H1 (cell line): Measurements from ENCODE around the gene SGMS1. TPM values are rescaled to one million over a fixed set of nuclear protein-coding genes. Genes with fewer than 3 reads are reported as not detected.

Experiments used
- CTCF ChIA-PET: fragments of 300-600 bp; sonication (Branson Sonifier 250); formaldehyde crosslinking; loops from one replicate; lab custom pipeline; 2021; ENCODE audit not compliant: partially characterized antibody; lab: Charles Lee
- POLR2A ChIA-PET: fragments of 300-600 bp; sonication (Branson Sonifier 250); formaldehyde crosslinking; loops from one replicate; lab custom pipeline; 2021; ENCODE audit warnings: inconsistent platforms; ENCODE audit not compliant: partially characterized antibody; lab: Charles Lee
- DNase-seq, 2 experiments: peaks; one replicate each; pipeline versions ENCODE4 v3.0.0 to v3.0.0-alpha.2; 2010 to 2022; ENCODE audit warnings: low spot score in 2 of 2, low read depth in 1 of 2, mixed read lengths in 1 of 2
- FAIRE-seq: peaks from 2 replicates; lab custom pipeline; 2011; peaks lifted over from hg19 to GRCh38; lab: Jason Lieb, UNC
- H2AFZ ChIP-seq: 2 replicates; pipeline ENCODE4 v1.8.1; 2012; ENCODE audit warnings: low read length, inconsistent platforms
- H2AK5ac ChIP-seq: 2 replicates; pipeline ENCODE4 v1.6.1; 2013; ENCODE audit warnings: low read depth, low read length
- H2BK120ac ChIP-seq: replicated peaks from 2 replicates; pipeline ENCODE3; 2013; ENCODE audit warnings: low read depth, low read length, inconsistent platforms
- H2BK12ac ChIP-seq: 2 replicates; pipeline ENCODE4 v1.6.1; 2013; ENCODE audit warnings: low read depth, low read length
- H2BK15ac ChIP-seq: 2 replicates; pipeline ENCODE4 v1.6.1; 2013; ENCODE audit warnings: low read length
- H2BK20ac ChIP-seq: 2 replicates; pipeline ENCODE4 v1.6.1; 2013; ENCODE audit warnings: low read length
- H2BK5ac ChIP-seq: 2 replicates; pipeline ENCODE4 v1.6.1; 2013; ENCODE audit warnings: low read depth, low read length
- H3K14ac ChIP-seq: 2 replicates; pipeline ENCODE4 v1.6.1; 2013; ENCODE audit warnings: inconsistent platforms; ENCODE audit not compliant: insufficient read length
- H3K18ac ChIP-seq: 2 replicates; pipeline ENCODE4 v1.6.1; 2013; ENCODE audit warnings: low read length; ENCODE audit errors: extremely low read depth
- H3K23ac ChIP-seq: 2 replicates; pipeline ENCODE4 v1.6.1; 2013; ENCODE audit warnings: inconsistent platforms; ENCODE audit not compliant: insufficient read length
- H3K23me2 ChIP-seq: 2 replicates; pipeline ENCODE4 v1.6.1; 2013; ENCODE audit warnings: low read depth, low read length
- H3K27ac ChIP-seq: 2 replicates; pipeline ENCODE4 v1.6.1; 2011; ENCODE audit warnings: low read depth, low read length, inconsistent platforms
- H3K27me3 ChIP-seq, 4 experiments: replicated peaks in 1 of 4; 1 replicate in 1 of 4; 2 replicates in 3 of 4; pipeline versions ENCODE4 v1.6.1 to v1.8.1; 2011 to 2013; ENCODE audit warnings: low read length in 3 of 4, mild to moderate bottlenecking in 3 of 4, inconsistent platforms in 2 of 4, mixed read lengths in 2 of 4, moderate library complexity in 1 of 4; ENCODE audit not compliant: control insufficient read depth in 3 of 4, insufficient read depth in 3 of 4; ENCODE audit errors: extremely low read depth in 1 of 4
- H3K36me3 ChIP-seq, 4 experiments: 2 replicates each; pipeline versions ENCODE4 v1.6.1 to v1.8.1; 2011 to 2013; ENCODE audit warnings: mild to moderate bottlenecking in 4 of 4, low read length in 3 of 4, moderate library complexity in 2 of 4, control low read depth in 1 of 4, inconsistent platforms in 1 of 4; ENCODE audit not compliant: insufficient read depth in 4 of 4, control insufficient read depth in 2 of 4
- H3K4ac ChIP-seq: replicated peaks from 2 replicates; pipeline ENCODE3; 2013; ENCODE audit warnings: low read length, low read depth, mixed read lengths, inconsistent platforms; ENCODE audit not compliant: insufficient read length
- H3K4me1 ChIP-seq, 4 experiments: replicated peaks in 1 of 4; 1 replicate in 1 of 4; 2 replicates in 3 of 4; pipeline versions ENCODE4 v1.6.1 to v1.8.1; 2011 to 2013; ENCODE audit warnings: low read length in 3 of 4, inconsistent platforms in 2 of 4, mixed read lengths in 1 of 4; ENCODE audit not compliant: insufficient read depth in 4 of 4, control insufficient read depth in 3 of 4
- H3K4me2 ChIP-seq, 2 experiments: 2 replicates each; pipeline versions ENCODE4 v1.6.1 to v1.8.1; 2011 to 2013; ENCODE audit warnings: low read depth in 2 of 2, low read length in 2 of 2, control low read depth in 1 of 2, inconsistent platforms in 1 of 2, mild to moderate bottlenecking in 1 of 2; ENCODE audit not compliant: insufficient read depth in 1 of 2
- H3K4me3 ChIP-seq, 4 experiments: fragments of 200-600, 300-600 bp in 1 of 4; sonication (generic), shearing (Covaris generic), sonication (Bioruptor Twin) in 1 of 4; 2 replicates each; pipeline versions ENCODE4 v1.5.1 to v1.8.1; 2011 to 2016; ENCODE audit warnings: low read length in 4 of 4, low read depth in 3 of 4, control low read depth in 2 of 4, inconsistent platforms in 2 of 4, mild to moderate bottlenecking in 2 of 4, mixed read lengths in 1 of 4, moderate library complexity in 1 of 4; ENCODE audit not compliant: insufficient read depth in 2 of 4; ENCODE audit errors: extremely low read depth in 1 of 4
- H3K56ac ChIP-seq: replicated peaks from 2 replicates; pipeline ENCODE3; 2013; ENCODE audit warnings: low read depth, mild to moderate bottlenecking, mixed read lengths, low read length, inconsistent platforms; ENCODE audit not compliant: insufficient read length
- H3K79me1 ChIP-seq: 2 replicates; pipeline ENCODE4 v1.6.1; 2013; ENCODE audit warnings: low read depth, low read length, control low read depth
- H3K79me2 ChIP-seq, 2 experiments: 2 replicates each; pipeline versions ENCODE4 v1.6.1 to v1.8.1; 2012 to 2013; ENCODE audit warnings: low read length in 2 of 2, mild to moderate bottlenecking in 2 of 2, inconsistent platforms in 1 of 2; ENCODE audit not compliant: insufficient read depth in 2 of 2, control insufficient read depth in 1 of 2
- H3K9ac ChIP-seq, 4 experiments: replicated peaks in 1 of 4; 1 replicate in 1 of 4; 2 replicates in 3 of 4; pipeline versions ENCODE4 v1.6.1 to v1.8.1; 2011 to 2013; ENCODE audit warnings: low read depth in 3 of 4, low read length in 3 of 4, control low read depth in 2 of 4, mild to moderate bottlenecking in 2 of 4, moderate library complexity in 2 of 4, inconsistent platforms in 1 of 4; ENCODE audit errors: extremely low read depth in 1 of 4
- H3K9me3 ChIP-seq, 2 experiments: 2 replicates each; pipeline versions ENCODE4 v1.6.1 to v1.8.1; 2012 to 2013; ENCODE audit warnings: mild to moderate bottlenecking in 2 of 2, moderate library complexity in 2 of 2, control low read depth in 1 of 2, inconsistent platforms in 1 of 2, low read depth in 1 of 2, low read length in 1 of 2, mixed read lengths in 1 of 2; ENCODE audit not compliant: insufficient read depth in 2 of 2
- H4K20me1 ChIP-seq, 2 experiments: replicated peaks in 1 of 2; 2 replicates each; pipeline versions ENCODE3 to v1.8.1; 2011 to 2013; ENCODE audit warnings: inconsistent platforms in 2 of 2, low read length in 2 of 2, mild to moderate bottlenecking in 1 of 2; ENCODE audit not compliant: insufficient read depth in 2 of 2, control insufficient read depth in 1 of 2
- H4K5ac ChIP-seq: 2 replicates; pipeline ENCODE4 v1.6.1; 2013; ENCODE audit warnings: low read length, low read depth, mixed read lengths, inconsistent platforms; ENCODE audit not compliant: insufficient read length
- H4K8ac ChIP-seq: 2 replicates; pipeline ENCODE4 v1.8.0; 2013; ENCODE audit warnings: mild to moderate bottlenecking, moderate library complexity, low read length, inconsistent platforms; ENCODE audit not compliant: insufficient read depth; ENCODE audit errors: extremely low read depth
- H4K91ac ChIP-seq: replicated peaks from 2 replicates; pipeline ENCODE3; 2013; ENCODE audit warnings: low read length, mixed read lengths, inconsistent platforms; ENCODE audit not compliant: insufficient read length
- EGR1 ChIP-seq: IDR thresholded peaks from 2 replicates; pipeline ENCODE4 v1.6.1; 2011; ENCODE audit warnings: low read depth, low read length, borderline replicate concordance
- WGBS, 2 experiments: shearing (Covaris generic) in 1 of 2; methylation state at CpG; one replicate each; pipeline versions ENCODE4 v1.1.6 to v1.1.7; 2013 to 2015; ENCODE audit warnings: low lambda C conversion rate in 2 of 2, mixed read lengths in 2 of 2, inconsistent platforms in 1 of 2, low coverage in 1 of 2, missing lambda C conversion rate in 1 of 2; ENCODE audit not compliant: insufficient replicate concordance in 2 of 2, insufficient coverage in 1 of 2, insufficient read length in 1 of 2; ENCODE audit errors: extremely low coverage in 1 of 2, missing lambda C conversion rate in 1 of 2; 5-methylcytosine and 5-hydroxymethylcytosine counted together
- polyA plus RNA-seq, 7 experiments: library from polyadenylated mRNA; depleted of rRNA in 3 of 7; stranded (reverse) in 5 of 7; unstranded in 2 of 7; fragments of >200 nt in 5 of 7; fragments of 200-250 nt in 2 of 7; gene quantifications; 1 replicate in 5 of 7; 2 replicates in 1 of 7; 4 replicates in 1 of 7; pipeline versions ENCODE4 v1.2.1 to v1.2.3, GENCODE V29; 2011 to 2013; ENCODE audit warnings: missing spikeins in 2 of 7, mixed read lengths in 2 of 7
- total RNA-seq: library from RNA; stranded (reverse); fragmentation: NEBNext Ultra II Directional; extraction: Animal tissue kit (Norgen Biotek cat#: 25700); gene quantifications from 2 replicates; pipeline ENCODE4 v1.2.1, GENCODE V29; 2021

SGMS1 gene
- total and polyA plus RNA-seq, 2 of the 8 experiments (the other 6 are each of a cell fraction or from before 2014, with no cell fraction given) = 6.0 to 15.6 TPM

- WGBS, 2 experiments = 90% methylated on average over 2 of the region's 2 CpGs; no CpG with 5 or more reads in 1 of the 2 experiments
- Histone ChIP-seq H3K4me2 (no peak overlapping the region), H2BK5ac (no peak overlapping the region), H3K18ac (no peak overlapping the region), H3K9me3 (no peaks in the 10 kb centered on the region), H4K20me1 (peaks cover 0 to 3% of the 10 kb centered on the region in 2 experiments), H3K23me2 (no peaks in the 10 kb centered on the region), H3K27me3 (no peaks in the 10 kb centered on the region), H3K4ac (no peak overlapping the region), H3K56ac (no peak overlapping the region), H3K79me2 (peaks cover 0 to 54% of the 10 kb centered on the region in 2 experiments; a peak in 3 of 4 replicates), H4K8ac (no peak overlapping the region), H3K9ac (no peak overlapping the region), H2BK20ac (no peak overlapping the region), H3K23ac (no peak overlapping the region), H3K14ac (no peak overlapping the region), H3K27ac (no peak overlapping the region), H4K5ac (no peak overlapping the region), H3K36me3 (no peaks in the 10 kb centered on the region), H2BK120ac (no peak overlapping the region), H3K4me1 (no peaks in the 10 kb centered on the region; a peak in 1 of 7 replicates), H2BK12ac (no peak overlapping the region), H3K4me3 (no peak overlapping the region), H3K79me1 (peaks cover 6% of the 10 kb centered on the region), H2BK15ac (no peak overlapping the region), H2AFZ (no peak overlapping the region), H4K91ac (no peak overlapping the region), H2AK5ac (no peak overlapping the region)
- FAIRE-seq (no peak), DNase-seq (no peak)
- CTCF ChIA-PET = interaction anchor here (0.8 kb wide), 1 partner anchor 9 kb away, joined by 3 read pairs; no protein-coding TSS in a partner anchor
- POLR2A ChIA-PET = interaction anchor here (1.3 kb wide), 1 partner anchor 17 kb away, joined by 3 read pairs; no protein-coding TSS in a partner anchor
- no peak for TF ChIP-seq EGR1
Measured at GRCh38 chr10:50596456-50596855, 27.3 kb downstream of the SGMS1 start.
